Measurements from ENCODE around the gene LYPD4. TPM values are rescaled to one million over a fixed set of nuclear protein-coding genes. Genes with fewer than 3 reads are reported as not detected.

Gene LYPD4
- total RNA-seq, 1 experiment from 2014 or later, result not detected

- DNase-seq (ENCODE audit: low spot score) (no peak), ATAC-seq (no peak)
- peak overlapping the region; percentile 94 for H3K4me3 Mint-ChIP-seq
- peaks cover 8% of the 10 kb centered on the region for H3K27me3 Mint-ChIP-seq (ENCODE audit: low read depth)
- POLR2A ChIA-PET, result interaction anchor here (0.5 to 2.7 kb wide), 8 partner anchors 8 to 135 kb away, joined by 3 to 30 read pairs (median 5); no protein-coding TSS in a partner anchor
- CTCF ChIA-PET, result interaction anchor here (0.7 to 2.1 kb wide), 9 partner anchors 9 to 174 kb away, joined by 3 to 14 read pairs (median 5); no protein-coding TSS in a partner anchor
- H3K9me3 Mint-ChIP-seq, result no peaks in the 10 kb centered on the region
- peaks cover 46% of the 10 kb centered on the region for H3K4me1 Mint-ChIP-seq
- H3K36me3 Mint-ChIP-seq, result peaks cover 51% of the 10 kb centered on the region
- H3K27ac Mint-ChIP-seq, result peak overlapping the region; percentile 92
- TF ChIP-seq, protein P1, sequence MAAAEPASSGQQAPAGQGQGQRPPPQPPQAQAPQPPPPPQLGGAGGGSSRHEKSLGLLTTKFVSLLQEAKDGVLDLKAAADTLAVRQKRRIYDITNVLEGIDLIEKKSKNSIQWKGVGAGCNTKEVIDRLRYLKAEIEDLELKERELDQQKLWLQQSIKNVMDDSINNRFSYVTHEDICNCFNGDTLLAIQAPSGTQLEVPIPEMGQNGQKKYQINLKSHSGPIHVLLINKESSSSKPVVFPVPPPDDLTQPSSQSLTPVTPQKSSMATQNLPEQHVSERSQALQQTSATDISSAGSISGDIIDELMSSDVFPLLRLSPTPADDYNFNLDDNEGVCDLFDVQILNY (CRISPR knock-in tag; IDR thresholded peaks at IDR 0.05), result no peak
- TF ChIP-seq, protein P2, sequence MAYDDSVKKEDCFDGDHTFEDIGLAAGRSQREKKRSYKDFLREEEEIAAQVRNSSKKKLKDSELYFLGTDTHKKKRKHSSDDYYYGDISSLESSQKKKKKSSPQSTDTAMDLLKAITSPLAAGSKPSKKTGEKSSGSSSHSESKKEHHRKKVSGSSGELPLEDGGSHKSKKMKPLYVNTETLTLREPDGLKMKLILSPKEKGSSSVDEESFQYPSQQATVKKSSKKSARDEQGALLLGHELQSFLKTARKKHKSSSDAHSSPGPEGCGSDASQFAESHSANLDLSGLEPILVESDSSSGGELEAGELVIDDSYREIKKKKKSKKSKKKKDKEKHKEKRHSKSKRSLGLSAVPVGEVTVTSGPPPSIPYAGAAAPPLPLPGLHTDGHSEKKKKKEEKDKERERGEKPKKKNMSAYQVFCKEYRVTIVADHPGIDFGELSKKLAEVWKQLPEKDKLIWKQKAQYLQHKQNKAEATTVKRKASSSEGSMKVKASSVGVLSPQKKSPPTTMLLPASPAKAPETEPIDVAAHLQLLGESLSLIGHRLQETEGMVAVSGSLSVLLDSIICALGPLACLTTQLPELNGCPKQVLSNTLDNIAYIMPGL (CRISPR knock-in tag; IDR thresholded peaks at IDR 0.05), result no peak
- TF ChIP-seq PRRX2 (CRISPR knock-in tag; IDR thresholded peaks at IDR 0.05) (no peak), NR1H2 (CRISPR knock-in tag; IDR thresholded peaks at IDR 0.05) (no peak), ATF6 (CRISPR knock-in tag; IDR thresholded peaks at IDR 0.05) (no peak), NR2C2 (CRISPR knock-in tag; IDR thresholded peaks at IDR 0.05) (no peak), NFE2L1 (CRISPR knock-in tag; IDR thresholded peaks at IDR 0.05) (0 out of 2 replicates have a peak, but pooled peaks have one; percentile 1), MXD4 (CRISPR knock-in tag; IDR thresholded peaks at IDR 0.05; ENCODE audit: borderline replicate concordance) (no peak), FOXP1 (CRISPR knock-in tag; IDR thresholded peaks at IDR 0.05; ENCODE audit: borderline replicate concordance) (no peak; the same call in 1 of the 2 replicates), TEAD4 (CRISPR knock-in tag; IDR thresholded peaks at IDR 0.05) (0 out of 2 replicates have a peak, but pooled peaks have one; percentile 13), RORB (CRISPR knock-in tag; IDR thresholded peaks at IDR 0.05) (no peak), ZNF263 (CRISPR knock-in tag; IDR thresholded peaks at IDR 0.05; ENCODE audit: low read depth) (no peak), CREB1 (CRISPR knock-in tag; IDR thresholded peaks at IDR 0.05) (no peak), EMX1 (CRISPR knock-in tag; IDR thresholded peaks at IDR 0.05) (no peak), ZNF138 (CRISPR knock-in tag; conservative IDR thresholded peaks at IDR 0.05) (no peak), SMAD3 (CRISPR knock-in tag; IDR thresholded peaks at IDR 0.05; ENCODE audit: borderline replicate concordance) (no peak), NR3C1 (CRISPR knock-in tag; conservative IDR thresholded peaks at IDR 0.05; ENCODE audit: low read depth) (no peak), ZNF423 (CRISPR knock-in tag; IDR thresholded peaks at IDR 0.05) (no peak), ZBTB21 (CRISPR knock-in tag; IDR thresholded peaks at IDR 0.05; ENCODE audit: borderline replicate concordance) (no peak), CREM (CRISPR knock-in tag; IDR thresholded peaks at IDR 0.05) (no peak), CBFB (CRISPR knock-in tag; IDR thresholded peaks at IDR 0.05; ENCODE audit: low read depth) (no peak), ESRRA (CRISPR knock-in tag; IDR thresholded peaks at IDR 0.05; ENCODE audit: borderline replicate concordance) (no peak)
- TF ChIP-seq, protein P3, sequence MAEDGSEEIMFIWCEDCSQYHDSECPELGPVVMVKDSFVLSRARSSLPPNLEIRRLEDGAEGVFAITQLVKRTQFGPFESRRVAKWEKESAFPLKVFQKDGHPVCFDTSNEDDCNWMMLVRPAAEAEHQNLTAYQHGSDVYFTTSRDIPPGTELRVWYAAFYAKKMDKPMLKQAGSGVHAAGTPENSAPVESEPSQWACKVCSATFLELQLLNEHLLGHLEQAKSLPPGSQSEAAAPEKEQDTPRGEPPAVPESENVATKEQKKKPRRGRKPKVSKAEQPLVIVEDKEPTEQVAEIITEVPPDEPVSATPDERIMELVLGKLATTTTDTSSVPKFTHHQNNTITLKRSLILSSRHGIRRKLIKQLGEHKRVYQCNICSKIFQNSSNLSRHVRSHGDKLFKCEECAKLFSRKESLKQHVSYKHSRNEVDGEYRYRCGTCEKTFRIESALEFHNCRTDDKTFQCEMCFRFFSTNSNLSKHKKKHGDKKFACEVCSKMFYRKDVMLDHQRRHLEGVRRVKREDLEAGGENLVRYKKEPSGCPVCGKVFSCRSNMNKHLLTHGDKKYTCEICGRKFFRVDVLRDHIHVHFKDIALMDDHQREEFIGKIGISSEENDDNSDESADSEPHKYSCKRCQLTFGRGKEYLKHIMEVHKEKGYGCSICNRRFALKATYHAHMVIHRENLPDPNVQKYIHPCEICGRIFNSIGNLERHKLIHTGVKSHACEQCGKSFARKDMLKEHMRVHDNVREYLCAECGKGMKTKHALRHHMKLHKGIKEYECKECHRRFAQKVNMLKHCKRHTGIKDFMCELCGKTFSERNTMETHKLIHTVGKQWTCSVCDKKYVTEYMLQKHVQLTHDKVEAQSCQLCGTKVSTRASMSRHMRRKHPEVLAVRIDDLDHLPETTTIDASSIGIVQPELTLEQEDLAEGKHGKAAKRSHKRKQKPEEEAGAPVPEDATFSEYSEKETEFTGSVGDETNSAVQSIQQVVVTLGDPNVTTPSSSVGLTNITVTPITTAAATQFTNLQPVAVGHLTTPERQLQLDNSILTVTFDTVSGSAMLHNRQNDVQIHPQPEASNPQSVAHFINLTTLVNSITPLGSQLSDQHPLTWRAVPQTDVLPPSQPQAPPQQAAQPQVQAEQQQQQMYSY (CRISPR knock-in tag; IDR thresholded peaks at IDR 0.05), result no peak
- TF ChIP-seq, protein P4, sequence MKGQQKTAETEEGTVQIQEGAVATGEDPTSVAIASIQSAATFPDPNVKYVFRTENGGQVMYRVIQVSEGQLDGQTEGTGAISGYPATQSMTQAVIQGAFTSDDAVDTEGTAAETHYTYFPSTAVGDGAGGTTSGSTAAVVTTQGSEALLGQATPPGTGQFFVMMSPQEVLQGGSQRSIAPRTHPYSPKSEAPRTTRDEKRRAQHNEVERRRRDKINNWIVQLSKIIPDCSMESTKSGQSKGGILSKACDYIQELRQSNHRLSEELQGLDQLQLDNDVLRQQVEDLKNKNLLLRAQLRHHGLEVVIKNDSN (CRISPR knock-in tag; IDR thresholded peaks at IDR 0.05), result no peak
- TF ChIP-seq, protein P5, sequence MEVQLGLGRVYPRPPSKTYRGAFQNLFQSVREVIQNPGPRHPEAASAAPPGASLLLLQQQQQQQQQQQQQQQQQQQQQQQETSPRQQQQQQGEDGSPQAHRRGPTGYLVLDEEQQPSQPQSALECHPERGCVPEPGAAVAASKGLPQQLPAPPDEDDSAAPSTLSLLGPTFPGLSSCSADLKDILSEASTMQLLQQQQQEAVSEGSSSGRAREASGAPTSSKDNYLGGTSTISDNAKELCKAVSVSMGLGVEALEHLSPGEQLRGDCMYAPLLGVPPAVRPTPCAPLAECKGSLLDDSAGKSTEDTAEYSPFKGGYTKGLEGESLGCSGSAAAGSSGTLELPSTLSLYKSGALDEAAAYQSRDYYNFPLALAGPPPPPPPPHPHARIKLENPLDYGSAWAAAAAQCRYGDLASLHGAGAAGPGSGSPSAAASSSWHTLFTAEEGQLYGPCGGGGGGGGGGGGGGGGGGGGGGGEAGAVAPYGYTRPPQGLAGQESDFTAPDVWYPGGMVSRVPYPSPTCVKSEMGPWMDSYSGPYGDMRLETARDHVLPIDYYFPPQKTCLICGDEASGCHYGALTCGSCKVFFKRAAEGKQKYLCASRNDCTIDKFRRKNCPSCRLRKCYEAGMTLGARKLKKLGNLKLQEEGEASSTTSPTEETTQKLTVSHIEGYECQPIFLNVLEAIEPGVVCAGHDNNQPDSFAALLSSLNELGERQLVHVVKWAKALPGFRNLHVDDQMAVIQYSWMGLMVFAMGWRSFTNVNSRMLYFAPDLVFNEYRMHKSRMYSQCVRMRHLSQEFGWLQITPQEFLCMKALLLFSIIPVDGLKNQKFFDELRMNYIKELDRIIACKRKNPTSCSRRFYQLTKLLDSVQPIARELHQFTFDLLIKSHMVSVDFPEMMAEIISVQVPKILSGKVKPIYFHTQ (CRISPR knock-in tag; IDR thresholded peaks at IDR 0.05), result no peak
Observed at GRCh38 chr19:41860419-41861115, 16.1 kb upstream of the LYPD4 start.

All from WTC11 (cell line).